Inflammatory macrophage (primary cell): ENCODE measurements around the gene PRPF38A.

Source experiments
- DNase-seq, 2 donors: peaks; one replicate each; pipeline ENCODE4 v3.0.0-alpha.2; 2020 to 2022

Gene PRPF38A

GRCh38 chr1:52463891-52464290 is 59.5 kb downstream of the PRPF38A start:
- no peak for DNase-seq

- no peak for DNase-seq
Measured at GRCh38 chr1:52469108-52469507, 64.7 kb downstream of the PRPF38A start.
